Astrocyte of the hippocampus (primary cell): ENCODE data around the gene PPM1J.
"Not testable (repeated sequence)": the region's sequence is repeated elsewhere in the genome, so short reads cannot be mapped to it uniquely, and the experiment has no call there.

ENCODE experiments used
- DNase-seq: peaks from one replicate; pipeline ENCODE4 v3.0.0; 2011; ENCODE audit warnings: low read depth, low spot score

Gene PPM1J

GRCh38 chr1:112721966-112722524 lies 6.9 kb upstream of the PPM1J start:
- no peak for DNase-seq

- not testable (repeated sequence) for DNase-seq
Observed at GRCh38 chr1:112721294-112721693, 6.2 kb upstream of the PPM1J start.

- no peak for DNase-seq
Observed at GRCh38 chr1:112720800-112721199, 5.7 kb upstream of the PPM1J start.

- DNase-seq: no peak
Observed at GRCh38 chr1:112719706-112720105, 4.6 kb upstream of the PPM1J start.

GRCh38 chr1:112718691-112719418 lies 3.7 kb upstream of the PPM1J start:
- peak; percentile 91 for DNase-seq

GRCh38 chr1:112717263-112717873 lies 2.2 kb upstream of the PPM1J start:
- no peak for DNase-seq

- DNase-seq: peak; percentile 96
Observed at GRCh38 chr1:112716133-112716720, 1.1 kb upstream of the PPM1J start.

- peak; percentile 42 for DNase-seq
Observed at GRCh38 chr1:112714313-112715263, 544 bp downstream of the PPM1J start.

- DNase-seq: no peak
Observed at GRCh38 chr1:112713466-112714312, 1.4 kb downstream of the PPM1J start.

GRCh38 chr1:112712701-112713128 lies 2.4 kb downstream of the PPM1J start:
- no peak for DNase-seq

GRCh38 chr1:112712191-112712590 lies 2.9 kb downstream of the PPM1J start:
- no peak for DNase-seq

- DNase-seq: no peak
Observed at GRCh38 chr1:112711670-112712069, 3.5 kb downstream of the PPM1J start.

GRCh38 chr1:112711041-112711440 lies 4.1 kb downstream of the PPM1J start:
- no peak for DNase-seq

GRCh38 chr1:112710586-112710985 lies 4.5 kb downstream of the PPM1J start:
- no peak for DNase-seq

- DNase-seq: no peak
Observed at GRCh38 chr1:112710159-112710558, 5.0 kb downstream of the PPM1J start.

GRCh38 chr1:112708489-112708888 lies 6.6 kb downstream of the PPM1J start:
- no peak for DNase-seq

GRCh38 chr1:112708002-112708448 lies 7.1 kb downstream of the PPM1J start:
- no peak for DNase-seq

GRCh38 chr1:112707221-112708001 lies 7.7 kb downstream of the PPM1J start:
- DNase-seq: peak; percentile 96

GRCh38 chr1:112706505-112707220 lies 8.5 kb downstream of the PPM1J start, which contains the start of gene RHOC:
Gene RHOC, minus strand, starts transcription at chr1:112707127. Its CDS starts 3,328 bp downstream, at chr1:112703799.
- peak; percentile 89 for DNase-seq
